ENCODE measurements around the gene NECTIN4. TPM values are rescaled to one million over a fixed set of nuclear protein-coding genes. Genes with fewer than 3 reads are reported as not detected.
A peak's percentile ranks its signal among the peaks of the same experiment; 100 is the strongest.

The NECTIN4 gene
- polyA plus RNA-seq, 1 experiment = 0.16 TPM

DNA sequence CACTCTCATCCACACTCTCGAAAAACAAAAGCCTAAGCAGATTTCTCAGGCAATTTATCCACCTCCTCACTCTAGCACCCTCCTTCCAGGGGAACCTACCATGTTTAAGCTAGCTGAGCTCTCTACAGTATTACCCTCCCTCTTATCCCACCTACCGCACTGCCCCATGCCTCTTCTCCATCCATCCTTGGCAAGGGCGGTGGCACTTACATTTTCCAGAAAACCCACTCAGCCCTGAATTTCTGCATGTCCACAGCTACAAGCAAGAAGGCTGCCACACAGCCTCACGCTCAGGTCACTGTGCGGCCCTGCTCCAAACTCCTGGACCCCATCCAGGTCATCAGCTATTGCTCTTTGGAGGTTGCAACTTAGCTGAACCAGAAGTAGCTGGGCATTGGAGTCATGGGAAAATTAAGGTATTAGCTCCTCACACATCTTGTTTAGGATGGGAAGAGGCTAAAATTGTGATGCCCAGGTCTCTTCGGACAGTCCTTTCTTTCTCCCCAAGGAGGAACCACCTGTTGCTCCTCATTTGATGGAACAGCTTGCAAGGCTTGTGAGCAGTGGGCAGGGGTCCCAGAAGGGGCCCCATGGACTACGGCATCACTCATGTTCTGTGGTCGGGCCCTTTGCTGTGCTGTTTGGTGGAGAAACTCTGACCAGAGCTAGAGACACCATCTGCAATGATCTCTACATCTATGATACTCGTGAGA is 9.9 kb upstream of the NECTIN4 start:
- DNase-seq (ENCODE audit: low read depth, low spot score) = no peak
- CTCF ChIA-PET = interaction anchor here (0.8 to 5.6 kb wide), 12 partner anchors 13 to 109 kb away, joined by 3 to 80 read pairs (median 6); partner anchors contain the start of genes ARHGAP30, PPOX and USF1
- Histone ChIP-seq H3K4me3 (ENCODE audit: low read depth, low read length) (no peak overlapping the region), H3K27ac (ENCODE audit: low read depth, low read length) (no peak overlapping the region), H3K27me3 (ENCODE audit: control insufficient read depth, insufficient read depth, low read length) (peaks cover 2% of the 10 kb centered on the region), H3K9me3 (ENCODE audit: control insufficient read depth, insufficient read depth, low read length) (no peaks in the 10 kb centered on the region)
- TF ChIP-seq CTCF (IDR thresholded peaks at IDR 0.05; ENCODE audit: low read depth, low read length) = no peak
- POLR2A ChIA-PET = interaction anchor here (0.6 to 1.5 kb wide), 6 partner anchors 18 to 102 kb away, joined by 3 to 7 read pairs (median 3); partner anchors contain the start of genes DEDD, NIT1 and PFDN2

DNA sequence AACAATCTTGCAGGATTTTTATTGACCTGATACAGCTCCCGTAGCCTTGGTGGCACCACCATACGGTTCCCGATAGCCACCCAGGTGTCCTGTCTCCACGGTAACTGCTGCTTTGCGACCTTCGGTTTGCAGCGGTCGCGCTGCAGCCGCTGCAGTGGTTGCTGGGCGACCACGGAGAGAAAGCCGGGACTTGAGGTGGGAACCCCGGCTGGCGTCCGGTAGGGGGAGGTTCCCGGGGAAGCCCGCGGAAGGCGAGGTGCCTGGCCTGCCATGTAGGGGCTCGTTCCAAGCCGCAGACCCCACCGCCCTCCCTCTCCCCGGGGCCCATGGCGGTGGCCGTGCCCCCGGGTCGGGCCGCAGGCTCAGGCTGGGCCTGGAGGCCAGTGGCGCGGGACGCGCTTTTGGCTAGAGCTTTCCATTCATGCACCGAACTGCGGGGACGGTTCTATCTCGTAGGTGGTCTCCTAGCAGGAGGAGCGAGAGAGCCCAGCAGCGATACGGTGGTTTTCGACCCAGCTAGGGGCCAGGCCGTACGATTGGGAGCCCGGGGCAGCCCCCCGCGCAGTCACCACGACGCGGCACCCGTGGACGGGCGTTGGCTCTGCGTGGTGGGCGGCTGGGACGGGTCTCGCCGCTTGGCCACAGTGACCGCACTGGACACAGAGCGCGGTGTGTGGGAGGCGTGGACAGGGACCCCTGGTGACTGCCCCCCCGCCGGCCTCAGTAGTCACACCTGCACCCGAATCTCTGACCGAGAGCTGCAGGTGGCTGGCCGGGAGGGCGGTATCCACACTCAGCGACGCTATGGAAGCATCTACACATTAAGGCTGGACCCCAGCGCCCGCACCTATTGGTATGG is 9.1 kb upstream of the NECTIN4 start, which contains the start of gene KLHDC9:
Gene KLHDC9, plus strand, starts transcription at position 152 of the 859 bp plus-strand sequence. Its CDS starts 175 bp downstream, at position 327.
- Histone ChIP-seq H3K27me3 (ENCODE audit: control insufficient read depth, insufficient read depth, low read length) (peaks cover 2% of the 10 kb centered on the region), H3K9me3 (ENCODE audit: control insufficient read depth, insufficient read depth, low read length) (no peaks in the 10 kb centered on the region), H3K27ac (ENCODE audit: low read depth, low read length) (peak within 1 kb of the TSS; percentile 11), H3K4me3 (ENCODE audit: low read depth, low read length) (peak within 1 kb of the TSS; percentile 52)
- TF ChIP-seq CTCF (IDR thresholded peaks at IDR 0.05; ENCODE audit: low read depth, low read length) = no peak; the same call in 1 of the 2 replicates
- POLR2A ChIA-PET = interaction anchor here (0.6 to 1.5 kb wide), 6 partner anchors 9 to 101 kb away, joined by 3 to 7 read pairs (median 4); partner anchors contain the start of genes DEDD, NECTIN4 and USF1
- DNase-seq (ENCODE audit: low read depth, low spot score) = no peak
- CTCF ChIA-PET = interaction anchor here (0.6 to 5.6 kb wide), 21 partner anchors 10 to 929 kb away, joined by 3 to 80 read pairs (median 6); partner anchors contain the start of genes ARHGAP30, F11R, PPOX and USF1

DNA sequence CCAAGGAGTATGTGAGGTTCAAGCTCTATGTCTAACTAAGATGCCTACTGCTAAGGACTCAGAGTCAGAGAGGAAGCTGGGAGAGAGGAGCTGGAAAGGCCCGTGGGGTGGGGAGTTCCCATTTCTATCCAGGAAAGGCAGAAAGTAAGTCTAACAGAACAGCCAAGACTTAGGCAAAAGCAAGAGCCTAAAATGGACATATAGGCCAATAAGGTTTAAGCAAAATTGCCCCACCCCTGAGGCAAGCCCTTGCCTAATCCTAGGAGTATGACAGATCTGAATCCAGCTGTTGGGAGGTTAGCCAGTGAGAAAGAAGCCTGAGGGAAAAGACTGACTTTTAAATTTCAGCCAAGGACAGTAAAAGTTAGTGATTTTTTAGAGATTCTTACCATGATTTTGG is 7.2 kb upstream of the NECTIN4 start:
- Histone ChIP-seq H3K27ac (ENCODE audit: low read depth, low read length) (peak overlapping the region; percentile 11), H3K9me3 (ENCODE audit: control insufficient read depth, insufficient read depth, low read length) (no peaks in the 10 kb centered on the region), H3K27me3 (ENCODE audit: control insufficient read depth, insufficient read depth, low read length) (peaks cover 2% of the 10 kb centered on the region), H3K4me3 (ENCODE audit: low read depth, low read length) (no peak overlapping the region)
- DNase-seq (ENCODE audit: low read depth, low spot score) = no peak
- no peak for TF ChIP-seq CTCF (IDR thresholded peaks at IDR 0.05; ENCODE audit: low read depth, low read length)
- ChIA-PET POLR2A (interaction anchor here (1.0 kb wide), 1 partner anchor 99 kb away, joined by 3 read pairs; no protein-coding TSS in a partner anchor), CTCF (interaction anchor here (0.6 to 5.6 kb wide), 16 partner anchors 8 to 166 kb away, joined by 3 to 80 read pairs (median 10); partner anchors contain the start of genes ARHGAP30, NECTIN4, NIT1 and PFDN2)

DNA sequence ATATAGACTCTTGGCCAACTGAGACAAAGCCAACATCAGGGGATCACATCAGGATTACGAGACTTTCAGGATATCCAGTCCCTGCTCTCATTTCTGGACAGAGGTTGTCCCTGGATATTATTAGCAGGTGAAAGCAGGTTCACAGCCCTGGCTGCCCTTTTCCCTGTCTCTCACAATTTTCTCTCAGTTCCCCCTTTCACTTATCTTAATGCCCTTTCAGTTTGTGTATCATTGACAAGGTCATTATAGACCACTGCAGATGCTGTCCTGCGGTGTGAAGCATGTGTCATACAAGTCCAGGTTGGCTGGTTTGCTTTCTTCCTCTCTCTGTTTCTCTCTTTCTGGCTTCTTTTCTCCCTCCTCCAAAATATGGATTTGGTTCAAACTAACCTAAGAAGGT is 6.7 kb upstream of the NECTIN4 start:
- CTCF ChIA-PET = interaction anchor here (0.9 to 5.6 kb wide), 8 partner anchors 9 to 106 kb away, joined by 3 to 80 read pairs (median 29); partner anchors contain the start of genes ARHGAP30 and USF1
- DNase-seq (ENCODE audit: low read depth, low spot score) = no peak

More for the DNA sequence above, 6.7 kb upstream of the NECTIN4 start:
- TF ChIP-seq CTCF (IDR thresholded peaks at IDR 0.05; ENCODE audit: low read depth, low read length) = no peak
- no peaks in the 10 kb centered on the region for H3K9me3 ChIP-seq (ENCODE audit: control insufficient read depth, insufficient read depth, low read length)
- H3K4me3 ChIP-seq (ENCODE audit: low read depth, low read length) = no peak overlapping the region
- peaks cover 2% of the 10 kb centered on the region for H3K27me3 ChIP-seq (ENCODE audit: control insufficient read depth, insufficient read depth, low read length)
- POLR2A ChIA-PET = no interaction called here
- no peak overlapping the region for H3K27ac ChIP-seq (ENCODE audit: low read depth, low read length)
